HG03159 (cell line): ENCODE results near the gene GJB3.
"Not testable (repeated sequence)": the region's sequence is repeated elsewhere in the genome, so short reads cannot be mapped to it uniquely, and the experiment has no call there.

Experiments
- ATAC-seq: cut with Tn5 transposase; IDR thresholded peaks from one replicate; pipeline ENCODE4 v1.9.1; 2021; ENCODE audit warnings: mild to moderate bottlenecking, moderate library complexity; ENCODE audit not compliant: unreplicated experiment

The GJB3 gene

GRCh38 chr1:34759503-34760357, 21.3 kb upstream of the GJB3 start, which contains the start of gene GJB4:
GJB4 (plus strand) TSS chr1:34759740; CDS start chr1:34761255, 1,515 bp downstream.
- no peak for ATAC-seq

DNA sequence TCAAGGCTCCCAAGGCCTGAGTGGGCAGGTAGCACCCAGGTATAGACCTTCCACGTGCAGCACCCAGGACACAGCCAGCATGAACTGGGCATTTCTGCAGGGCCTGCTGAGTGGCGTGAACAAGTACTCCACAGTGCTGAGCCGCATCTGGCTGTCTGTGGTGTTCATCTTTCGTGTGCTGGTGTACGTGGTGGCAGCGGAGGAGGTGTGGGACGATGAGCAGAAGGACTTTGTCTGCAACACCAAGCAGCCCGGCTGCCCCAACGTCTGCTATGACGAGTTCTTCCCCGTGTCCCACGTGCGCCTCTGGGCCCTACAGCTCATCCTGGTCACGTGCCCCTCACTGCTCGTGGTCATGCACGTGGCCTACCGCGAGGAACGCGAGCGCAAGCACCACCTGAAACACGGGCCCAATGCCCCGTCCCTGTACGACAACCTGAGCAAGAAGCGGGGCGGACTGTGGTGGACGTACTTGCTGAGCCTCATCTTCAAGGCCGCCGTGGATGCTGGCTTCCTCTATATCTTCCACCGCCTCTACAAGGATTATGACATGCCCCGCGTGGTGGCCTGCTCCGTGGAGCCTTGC, 19.7 kb upstream of the GJB3 start:
- no peak for ATAC-seq

GRCh38 chr1:34761776-34762307, 19.2 kb upstream of the GJB3 start:
- ATAC-seq = no peak

GRCh38 chr1:34762474-34763141, 18.4 kb upstream of the GJB3 start:
- ATAC-seq = no peak

DNA sequence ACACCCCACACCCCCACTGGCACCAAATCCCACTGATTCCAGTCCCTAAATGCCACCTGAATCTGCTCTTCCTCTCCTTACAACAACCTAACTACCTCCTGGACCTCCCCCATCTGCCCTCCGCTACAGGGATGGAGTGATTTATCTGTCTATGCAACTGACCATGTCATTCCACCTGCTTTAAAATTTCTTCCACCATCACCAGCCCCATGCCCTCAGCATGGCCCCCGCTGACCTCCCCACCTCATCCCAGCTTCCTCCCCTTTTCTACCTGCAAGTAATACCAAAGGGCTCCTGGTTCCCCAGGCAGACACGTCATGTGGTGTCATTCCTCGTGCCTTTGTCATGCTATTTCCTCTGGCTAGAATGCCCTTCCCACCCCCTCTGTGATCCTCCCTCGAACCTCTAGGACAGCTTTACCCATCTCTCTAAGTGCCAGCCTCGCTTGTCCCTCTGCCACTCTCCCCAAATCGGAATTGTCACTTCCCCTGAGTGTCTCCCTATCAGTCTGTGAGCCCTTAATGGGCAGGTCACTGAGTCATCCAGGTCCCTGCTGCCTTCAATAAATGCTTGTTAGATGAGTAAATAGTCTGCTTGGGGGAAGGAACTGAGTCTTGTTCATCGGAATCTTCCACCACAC, 17.8 kb upstream of the GJB3 start:
- ATAC-seq = no peak

DNA sequence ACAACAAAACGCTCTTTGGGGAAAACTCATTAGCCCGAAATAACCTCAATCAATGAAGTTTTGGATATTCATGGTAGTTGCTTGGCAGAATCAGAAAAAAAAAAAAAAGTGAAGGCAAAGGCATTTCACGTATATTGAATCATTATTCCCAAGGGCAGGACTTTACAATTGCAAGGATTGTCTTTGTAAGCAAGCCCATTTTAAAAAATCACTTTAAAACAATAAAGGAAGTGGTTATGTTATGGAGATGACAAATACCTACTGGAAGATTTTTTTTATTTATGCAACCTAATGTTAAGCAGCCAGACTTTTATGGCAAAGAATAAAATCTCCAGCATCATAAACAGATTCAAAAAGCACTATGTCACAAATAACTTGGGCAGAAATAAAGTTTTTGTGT, 12.2 kb upstream of the GJB3 start:
- no peak for ATAC-seq

- no peak for ATAC-seq
Measured at GRCh38 chr1:34770891-34771504, 10.0 kb upstream of the GJB3 start.

- no peak for ATAC-seq
Measured at GRCh38 chr1:34771573-34772371, 9.2 kb upstream of the GJB3 start.

DNA sequence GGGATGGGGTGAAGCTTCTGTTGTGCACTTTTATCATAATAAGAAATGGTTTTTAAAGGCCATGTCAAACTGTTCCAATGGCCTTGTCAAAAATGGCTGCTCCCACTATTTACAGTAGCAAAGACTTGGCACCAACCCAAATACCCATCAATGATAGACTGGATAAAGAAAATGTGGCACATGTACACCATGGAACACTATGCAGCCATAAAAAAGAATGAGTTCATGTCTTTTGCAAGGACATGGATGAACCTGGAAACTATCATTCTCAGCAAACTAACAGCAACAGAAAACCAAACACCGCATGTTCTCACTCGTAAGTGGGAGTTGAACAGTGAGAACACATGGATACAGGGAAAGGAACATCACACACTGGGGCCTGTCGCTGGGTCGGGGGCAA, 7.9 kb upstream of the GJB3 start:
- ATAC-seq = not testable (repeated sequence)

- ATAC-seq = no peak
Measured at GRCh38 chr1:34774957-34775356, 6.1 kb upstream of the GJB3 start.

- no peak for ATAC-seq
Measured at GRCh38 chr1:34776911-34777310, 4.1 kb upstream of the GJB3 start.

DNA sequence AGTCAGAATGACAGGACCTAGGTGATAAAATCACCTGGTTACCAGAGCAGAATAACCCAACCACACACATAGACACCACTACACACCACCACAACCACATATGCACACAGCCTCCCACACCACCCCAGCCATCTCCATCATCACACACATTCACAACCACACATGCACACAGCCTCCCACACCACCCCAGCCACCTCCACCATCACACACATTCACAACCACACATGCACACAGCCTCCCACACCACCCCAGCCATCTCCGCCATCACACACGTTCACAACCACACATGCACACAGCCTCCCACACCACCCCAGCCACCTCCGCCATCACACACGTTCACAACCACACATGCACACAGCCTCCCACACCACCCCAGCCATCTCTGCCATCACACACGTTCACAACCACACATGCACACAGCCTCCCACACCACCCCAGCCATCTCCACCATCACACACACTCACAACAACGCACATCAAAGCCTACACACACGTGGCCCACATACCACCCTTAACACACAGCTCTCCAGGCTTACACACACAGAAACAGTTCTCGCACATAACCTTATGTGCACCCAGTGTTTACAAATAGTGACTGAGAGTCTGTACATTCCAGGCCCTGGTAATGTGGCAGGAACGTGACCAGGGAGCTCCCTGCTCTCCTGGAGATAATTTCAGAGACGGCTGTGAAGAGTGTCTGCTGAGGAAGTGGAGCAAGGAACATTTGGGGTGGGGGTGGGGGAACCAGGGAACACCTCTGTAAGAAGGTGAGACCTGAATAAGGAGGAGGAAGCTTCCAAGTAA, 3.3 kb upstream of the GJB3 start:
- ATAC-seq = no peak

GRCh38 chr1:34778381-34778780, 2.6 kb upstream of the GJB3 start:
- no peak for ATAC-seq

- no peak for ATAC-seq
Measured at GRCh38 chr1:34779005-34779404, 2.0 kb upstream of the GJB3 start.

DNA sequence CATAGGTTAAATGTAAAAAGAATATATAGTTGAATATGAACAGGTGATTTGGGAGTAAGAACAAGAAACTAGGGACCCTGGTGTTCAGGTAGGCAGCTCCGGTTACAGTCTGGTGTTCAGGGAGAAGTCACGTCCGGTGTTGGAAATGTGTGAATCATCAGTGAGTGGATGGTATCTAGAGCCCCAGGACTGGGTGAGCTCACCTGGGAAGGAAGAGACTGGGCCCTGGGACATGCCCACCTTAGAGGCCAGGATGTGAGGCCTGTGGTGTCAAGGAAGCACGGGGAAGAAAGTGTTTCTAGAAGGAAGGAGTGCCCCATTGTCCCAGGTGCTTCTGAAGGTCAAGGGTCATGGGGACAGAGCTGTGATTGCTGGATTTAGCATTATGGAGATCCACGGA, 1.5 kb upstream of the GJB3 start:
- no peak for ATAC-seq

- no peak for ATAC-seq
Measured at GRCh38 chr1:34779962-34780361, 1.1 kb upstream of the GJB3 start.

DNA sequence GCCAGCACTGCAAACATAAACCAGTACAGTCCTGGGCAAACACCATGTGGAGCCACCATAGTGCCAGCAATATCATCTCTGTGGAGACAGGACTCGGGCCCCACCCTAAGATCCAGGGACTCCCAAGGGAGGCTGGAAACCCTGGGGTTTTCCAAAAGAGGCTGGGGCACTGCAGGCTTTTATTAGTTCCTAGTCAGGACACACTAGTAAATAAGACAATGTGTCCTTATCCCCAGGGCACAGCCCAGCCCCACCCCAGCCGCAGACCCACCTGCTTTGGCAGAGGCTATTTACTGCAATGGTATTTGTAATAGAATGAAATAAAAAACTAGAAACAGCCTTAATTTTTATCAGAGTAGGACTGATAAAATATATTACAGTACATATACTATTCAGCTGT, 486 bp upstream of the GJB3 start:
- ATAC-seq = no peak

- ATAC-seq = no peak
Measured at GRCh38 chr1:34781844-34782391, 904 bp downstream of the GJB3 start.

- no peak for ATAC-seq
Measured at GRCh38 chr1:34784751-34785221, 3.8 kb downstream of the GJB3 start.
